ENCODE results near the gene CALD1.

DNA sequence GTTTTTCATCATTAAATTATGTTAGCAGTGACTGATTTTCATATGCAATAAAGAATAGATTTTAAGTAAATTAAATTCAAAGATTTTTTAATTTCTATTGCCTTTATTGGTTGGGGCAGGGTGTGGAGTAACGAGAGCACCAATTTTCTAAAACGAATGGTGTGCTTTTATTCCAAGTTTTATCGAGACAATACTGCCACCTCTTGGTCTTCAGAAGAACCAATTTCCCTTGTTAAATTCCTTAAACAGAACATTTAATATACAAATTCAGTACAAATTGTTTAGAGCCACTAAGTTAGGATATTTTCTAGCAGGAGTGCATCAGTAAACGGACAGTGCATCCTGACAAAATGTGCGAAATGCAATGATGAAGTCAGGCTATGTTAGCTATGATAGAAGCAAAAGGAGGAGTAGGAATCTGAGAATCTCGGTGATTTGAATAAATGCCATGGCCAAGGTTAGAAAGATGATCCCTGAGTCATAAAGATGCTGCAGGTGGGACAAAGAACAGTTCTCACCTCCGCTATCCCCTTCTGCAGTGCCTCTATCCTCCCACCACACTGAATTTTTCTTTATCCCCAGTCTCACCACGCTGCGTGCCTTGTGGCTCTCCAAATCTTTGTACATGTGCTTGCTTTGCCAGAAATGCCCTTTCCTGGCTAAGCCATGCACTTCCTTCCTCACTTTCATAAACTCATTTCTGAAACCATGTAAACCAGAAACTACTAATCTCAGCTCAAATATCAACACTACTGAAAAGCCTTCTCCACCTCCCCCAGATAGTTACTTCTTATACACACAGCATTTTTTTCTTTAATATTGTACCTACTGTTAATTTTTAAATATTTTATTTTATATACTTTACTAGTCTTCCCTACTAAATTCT is 175.0 kb downstream of the CALD1 start:
- TF ChIP-seq, protein P1, sequence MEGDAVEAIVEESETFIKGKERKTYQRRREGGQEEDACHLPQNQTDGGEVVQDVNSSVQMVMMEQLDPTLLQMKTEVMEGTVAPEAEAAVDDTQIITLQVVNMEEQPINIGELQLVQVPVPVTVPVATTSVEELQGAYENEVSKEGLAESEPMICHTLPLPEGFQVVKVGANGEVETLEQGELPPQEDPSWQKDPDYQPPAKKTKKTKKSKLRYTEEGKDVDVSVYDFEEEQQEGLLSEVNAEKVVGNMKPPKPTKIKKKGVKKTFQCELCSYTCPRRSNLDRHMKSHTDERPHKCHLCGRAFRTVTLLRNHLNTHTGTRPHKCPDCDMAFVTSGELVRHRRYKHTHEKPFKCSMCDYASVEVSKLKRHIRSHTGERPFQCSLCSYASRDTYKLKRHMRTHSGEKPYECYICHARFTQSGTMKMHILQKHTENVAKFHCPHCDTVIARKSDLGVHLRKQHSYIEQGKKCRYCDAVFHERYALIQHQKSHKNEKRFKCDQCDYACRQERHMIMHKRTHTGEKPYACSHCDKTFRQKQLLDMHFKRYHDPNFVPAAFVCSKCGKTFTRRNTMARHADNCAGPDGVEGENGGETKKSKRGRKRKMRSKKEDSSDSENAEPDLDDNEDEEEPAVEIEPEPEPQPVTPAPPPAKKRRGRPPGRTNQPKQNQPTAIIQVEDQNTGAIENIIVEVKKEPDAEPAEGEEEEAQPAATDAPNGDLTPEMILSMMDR (IDR thresholded peaks at IDR 0.05; ENCODE audit: insufficient read depth, low read length, poor library complexity, severe bottlenecking): peak; percentile 71
- no peak for TF ChIP-seq EZH2phosphoT487 (conservative IDR thresholded peaks at IDR 0.05; ENCODE audit: low read length)

All from SU-DHL-6 (cell line).